Thyroid gland (tissue), 4 donors: ENCODE data around the gene PRKCE. TPM values are rescaled to one million over a fixed set of nuclear protein-coding genes. Genes with fewer than 3 reads are reported as not detected.

Experiments used
- DNase-seq, 2 donors: peaks; one replicate each; pipeline ENCODE4 v3.0.0-alpha.2; 2019
- H3K27ac ChIP-seq, 3 donors: fragments of 200-600 bp; sonication (generic); 1 replicate in 2 of 3; 2 replicates in 1 of 3; pipeline ENCODE4 v1.5.1; 2016 to 2019; ENCODE audit warnings: mild to moderate bottlenecking in 1 of 3, moderate library complexity in 1 of 3
- H3K27me3 ChIP-seq: fragments of 200-600 bp; sonication (generic); one replicate; pipeline ENCODE4 v1.5.1; 2019
- H3K36me3 ChIP-seq, 2 donors: fragments of 200-600 bp; sonication (generic); one replicate each; pipeline ENCODE4 v1.5.1; 2016 to 2019
- H3K4me1 ChIP-seq, 2 donors: fragments of 200-600 bp; sonication (generic); one replicate each; pipeline ENCODE4 v1.5.1; 2017 to 2019
- H3K4me3 ChIP-seq, 3 donors: fragments of 200-600 bp; sonication (generic); replicated peaks in 1 of 3; 1 replicate in 2 of 3; 2 replicates in 1 of 3; pipeline ENCODE4 v1.5.1; 2016; ENCODE audit warnings: mild to moderate bottlenecking in 1 of 3
- H3K9me3 ChIP-seq: fragments of 200-600 bp; sonication (generic); one replicate; pipeline ENCODE4 v1.5.1; 2017
- POLR2A ChIP-seq, 2 donors: fragments of 450-650 bp; IDR thresholded peaks; one replicate each; pipeline ENCODE4 v1.6.1; 2017; ENCODE audit warnings: antibody characterized with exemption in 2 of 2, mild to moderate bottlenecking in 2 of 2, moderate library complexity in 1 of 2
- WGBS, 2 donors: methylation state at CpG; one replicate each; pipeline ENCODE4 v1.1.5; 2017; 5-methylcytosine and 5-hydroxymethylcytosine counted together
- intact Hi-C: fragments of 100-400 bp; cut with DNase I; formaldehyde crosslinking; loops from one replicate; pipeline ENCODE4 v1.15.1; 2023
- total RNA-seq, 4 donors: library from RNA; depleted of rRNA; stranded (reverse); fragments of >200 nt; gene quantifications; one replicate each; pipeline ENCODE4 v1.2.3, GENCODE V29; 2016
- TF ChIP-seq, protein P1 (sequence below), 6 experiments: fragments of 200-600 bp in 3 of 6; fragments of 450-650 bp in 3 of 6; sonication (generic) in 3 of 6; IDR thresholded peaks; one replicate each; pipeline ENCODE4 v1.5.1; 2016 to 2019; ENCODE audit warnings: antibody characterized with exemption in 6 of 6, mild to moderate bottlenecking in 2 of 6, inconsistent platforms in 1 of 6, moderate library complexity in 1 of 6

The PRKCE gene
- total RNA-seq, 4 donors from 2014 or later, result 8.4 to 35.3 (median 15.2) TPM

- H3K9me3 ChIP-seq, result no peaks in the 10 kb centered on the region
- TF ChIP-seq, protein P1, sequence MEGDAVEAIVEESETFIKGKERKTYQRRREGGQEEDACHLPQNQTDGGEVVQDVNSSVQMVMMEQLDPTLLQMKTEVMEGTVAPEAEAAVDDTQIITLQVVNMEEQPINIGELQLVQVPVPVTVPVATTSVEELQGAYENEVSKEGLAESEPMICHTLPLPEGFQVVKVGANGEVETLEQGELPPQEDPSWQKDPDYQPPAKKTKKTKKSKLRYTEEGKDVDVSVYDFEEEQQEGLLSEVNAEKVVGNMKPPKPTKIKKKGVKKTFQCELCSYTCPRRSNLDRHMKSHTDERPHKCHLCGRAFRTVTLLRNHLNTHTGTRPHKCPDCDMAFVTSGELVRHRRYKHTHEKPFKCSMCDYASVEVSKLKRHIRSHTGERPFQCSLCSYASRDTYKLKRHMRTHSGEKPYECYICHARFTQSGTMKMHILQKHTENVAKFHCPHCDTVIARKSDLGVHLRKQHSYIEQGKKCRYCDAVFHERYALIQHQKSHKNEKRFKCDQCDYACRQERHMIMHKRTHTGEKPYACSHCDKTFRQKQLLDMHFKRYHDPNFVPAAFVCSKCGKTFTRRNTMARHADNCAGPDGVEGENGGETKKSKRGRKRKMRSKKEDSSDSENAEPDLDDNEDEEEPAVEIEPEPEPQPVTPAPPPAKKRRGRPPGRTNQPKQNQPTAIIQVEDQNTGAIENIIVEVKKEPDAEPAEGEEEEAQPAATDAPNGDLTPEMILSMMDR (IDR thresholded peaks at IDR 0.05), result no peak
- TF ChIP-seq POLR2A (IDR thresholded peaks at IDR 0.05), result no peak
- H3K27ac ChIP-seq, result no peak overlapping the region
- intact Hi-C loops, result no loop called here
- no peak for DNase-seq
- no peaks in the 10 kb centered on the region for H3K36me3 ChIP-seq
- no peak overlapping the region for H3K4me3 ChIP-seq
- H3K27me3 ChIP-seq, result no peaks in the 10 kb centered on the region
- H3K4me1 ChIP-seq, result peaks cover 0 to 5% of the 10 kb centered on the region in 2 donors
- WGBS, 2 donors, result 95 to 97% methylated on average over 4 of the region's 4 CpGs
Observed at GRCh38 chr2:45974056-45974455, 322.6 kb downstream of the PRKCE start.

DNA sequence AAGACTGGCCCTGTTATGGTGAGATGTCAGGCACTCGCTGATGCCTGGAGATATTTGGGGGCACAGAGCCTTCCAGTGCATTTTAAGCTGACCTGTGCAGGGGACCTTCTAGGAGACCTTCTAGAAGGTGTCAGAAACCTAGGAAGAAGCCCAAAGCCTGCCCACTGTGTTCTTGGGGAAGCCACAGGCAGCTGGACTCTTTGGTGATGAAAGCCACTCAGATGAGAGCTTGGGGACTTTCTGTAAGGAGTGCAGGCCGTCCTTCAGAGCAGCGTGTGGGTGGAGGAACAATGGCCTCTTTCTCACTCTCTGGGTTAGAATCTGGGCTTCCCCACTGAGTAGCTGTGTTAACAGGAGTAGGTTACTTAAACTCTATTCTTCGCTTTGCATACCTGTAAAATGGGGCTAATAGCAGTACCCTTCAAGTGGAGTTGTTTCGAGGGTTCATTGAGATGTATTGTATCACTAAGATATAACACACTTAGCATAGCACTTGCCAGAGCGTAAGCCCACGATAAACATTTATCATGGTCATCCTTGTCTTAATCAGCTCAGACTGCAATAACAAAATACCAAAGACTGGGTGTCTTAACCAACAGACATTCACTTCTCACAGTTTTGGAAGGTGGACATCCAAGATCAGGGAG lies 323.4 kb downstream of the PRKCE start:
- no peaks in the 10 kb centered on the region for H3K27me3 ChIP-seq
- no peaks in the 10 kb centered on the region for H3K4me1 ChIP-seq
- DNase-seq, result no peak
- no peaks in the 10 kb centered on the region for H3K36me3 ChIP-seq
- 83 to 84% methylated on average over 7 of the region's 7 CpGs for WGBS, 2 donors
- H3K27ac ChIP-seq, result no peak overlapping the region
- TF ChIP-seq, protein P1 (IDR thresholded peaks at IDR 0.05), result no peak
- TF ChIP-seq POLR2A (IDR thresholded peaks at IDR 0.05), result no peak
- no peaks in the 10 kb centered on the region for H3K9me3 ChIP-seq
- H3K4me3 ChIP-seq, result no peak overlapping the region
- intact Hi-C loops, result no loop called here

- Histone ChIP-seq H3K4me1 (no peaks in the 10 kb centered on the region), H3K4me3 (no peak overlapping the region), H3K27me3 (no peaks in the 10 kb centered on the region), H3K27ac (no peak overlapping the region), H3K9me3 (no peaks in the 10 kb centered on the region), H3K36me3 (no peaks in the 10 kb centered on the region)
- intact Hi-C loops, result no loop called here
- no peak for DNase-seq
- TF ChIP-seq, protein P1 (IDR thresholded peaks at IDR 0.05), result no peak
- no peak for TF ChIP-seq POLR2A (IDR thresholded peaks at IDR 0.05)
- 92 to 94% methylated on average over 14 of the region's 14 CpGs for WGBS, 2 donors
Observed at GRCh38 chr2:45975752-45976517, 324.5 kb downstream of the PRKCE start.

DNA sequence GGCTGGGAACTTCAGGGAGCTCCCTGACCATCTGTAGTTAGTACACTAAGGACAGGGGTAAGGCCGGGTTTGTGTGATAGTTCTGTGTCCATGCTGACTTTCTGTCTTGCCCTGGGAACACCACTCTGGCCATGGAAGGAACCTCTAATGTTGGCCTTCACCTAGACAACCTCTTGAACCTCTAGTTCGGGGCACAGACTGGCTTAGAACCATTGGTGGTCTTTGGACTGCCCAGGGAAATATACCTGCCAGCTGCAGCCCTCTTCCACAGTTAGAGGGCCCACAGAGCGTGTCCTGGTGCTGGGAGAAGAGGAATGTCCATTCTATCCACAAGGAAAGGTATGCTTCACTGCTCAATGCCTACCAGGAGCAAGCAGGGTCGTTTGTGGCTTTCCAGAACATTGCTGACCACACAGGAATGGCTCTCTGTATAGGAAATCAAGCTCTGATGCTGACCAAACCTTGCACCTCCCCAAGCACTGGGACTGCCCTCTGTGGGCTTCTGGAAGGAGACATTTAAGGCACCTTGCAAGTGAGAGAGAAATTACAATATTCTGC lies 326.9 kb downstream of the PRKCE start:
- no peaks in the 10 kb centered on the region for H3K27me3 ChIP-seq
- WGBS, 2 donors, result 78% methylated on average over 3 to 4 of the region's 4 CpGs
- H3K4me3 ChIP-seq, result no peak overlapping the region
- no peak for DNase-seq
- no peaks in the 10 kb centered on the region for H3K36me3 ChIP-seq
- no peaks in the 10 kb centered on the region for H3K4me1 ChIP-seq
- H3K27ac ChIP-seq, result no peak overlapping the region
- intact Hi-C loops, result no loop called here
- no peak for TF ChIP-seq POLR2A (IDR thresholded peaks at IDR 0.05)
- TF ChIP-seq, protein P1 (IDR thresholded peaks at IDR 0.05), result no peak
- H3K9me3 ChIP-seq, result no peaks in the 10 kb centered on the region

GRCh38 chr2:45979065-45979464 lies 327.6 kb downstream of the PRKCE start:
- Histone ChIP-seq H3K4me1 (no peaks in the 10 kb centered on the region), H3K36me3 (no peaks in the 10 kb centered on the region), H3K27ac (no peak overlapping the region), H3K4me3 (no peak overlapping the region), H3K9me3 (no peaks in the 10 kb centered on the region), H3K27me3 (no peaks in the 10 kb centered on the region)
- intact Hi-C loops, result no loop called here
- WGBS, 2 donors, result 93 to 96% methylated on average over 4 of the region's 4 CpGs
- no peak for DNase-seq
- no peak for TF ChIP-seq POLR2A (IDR thresholded peaks at IDR 0.05)
- TF ChIP-seq, protein P1 (IDR thresholded peaks at IDR 0.05), result no peak
